GM18499 (cell line): ENCODE measurements around the gene ZFP92.

Experiments
- ATAC-seq: cut with Tn5 transposase; IDR thresholded peaks from one replicate; pipeline ENCODE4 v1.9.1; 2021; ENCODE audit warnings: moderate number of reproducible peaks; ENCODE audit not compliant: insufficient read depth, unreplicated experiment

The ZFP92 gene

GRCh38 chrX:153406903-153407302 is 4.4 kb upstream of the ZFP92 start:
- no peak for ATAC-seq

- no peak for ATAC-seq
Observed at GRCh38 chrX:153407736-153408135, 3.5 kb upstream of the ZFP92 start.

DNA sequence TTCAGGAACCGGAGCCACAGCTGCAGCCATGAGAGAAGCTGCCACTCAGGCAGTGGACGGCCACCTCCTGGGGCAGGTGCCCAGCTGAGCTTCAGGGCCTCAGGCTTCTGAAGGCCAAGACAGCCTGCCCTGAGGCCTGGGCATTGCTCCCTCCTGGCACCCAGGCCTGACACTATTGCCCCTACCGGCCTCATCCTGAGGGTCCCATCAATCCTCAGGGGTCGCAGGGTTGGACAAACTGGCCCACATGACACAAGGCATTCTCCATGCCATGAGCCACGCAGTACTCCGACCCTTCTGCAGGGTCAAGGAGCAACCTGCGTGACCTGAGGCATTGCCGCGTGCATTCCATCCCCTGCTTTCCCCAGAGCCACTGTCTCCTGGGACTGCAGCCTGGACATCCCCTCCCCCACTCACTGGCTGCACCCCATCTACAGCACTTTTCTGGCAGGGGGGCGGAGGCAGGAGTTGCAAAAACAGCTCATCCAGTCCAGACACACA is 3.0 kb upstream of the ZFP92 start:
- ATAC-seq, result no peak

DNA sequence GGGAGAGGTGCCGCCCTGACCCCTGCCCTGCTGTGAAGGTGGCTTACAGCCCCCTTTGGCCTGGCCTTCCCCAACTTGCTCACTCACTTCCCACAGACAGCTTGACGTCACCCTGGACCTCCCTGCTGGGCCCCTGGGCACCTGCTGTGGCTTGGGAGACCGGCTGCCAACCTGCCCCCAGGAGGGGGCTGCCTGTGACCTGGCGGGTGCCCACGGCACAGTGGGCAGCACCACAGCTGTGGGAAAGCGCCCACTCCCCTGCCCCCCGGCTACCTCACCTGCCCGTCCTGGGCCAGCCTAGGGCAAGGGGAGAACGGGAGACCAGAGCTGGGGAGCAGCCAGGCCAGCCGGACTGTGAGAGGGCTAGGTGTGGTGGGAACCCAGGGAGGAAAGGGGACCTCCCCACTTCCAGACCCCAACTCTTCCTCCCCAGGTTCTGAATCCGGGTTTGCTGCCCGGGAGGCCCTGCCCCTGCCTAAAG is 2.4 kb upstream of the ZFP92 start:
- ATAC-seq, result no peak

DNA sequence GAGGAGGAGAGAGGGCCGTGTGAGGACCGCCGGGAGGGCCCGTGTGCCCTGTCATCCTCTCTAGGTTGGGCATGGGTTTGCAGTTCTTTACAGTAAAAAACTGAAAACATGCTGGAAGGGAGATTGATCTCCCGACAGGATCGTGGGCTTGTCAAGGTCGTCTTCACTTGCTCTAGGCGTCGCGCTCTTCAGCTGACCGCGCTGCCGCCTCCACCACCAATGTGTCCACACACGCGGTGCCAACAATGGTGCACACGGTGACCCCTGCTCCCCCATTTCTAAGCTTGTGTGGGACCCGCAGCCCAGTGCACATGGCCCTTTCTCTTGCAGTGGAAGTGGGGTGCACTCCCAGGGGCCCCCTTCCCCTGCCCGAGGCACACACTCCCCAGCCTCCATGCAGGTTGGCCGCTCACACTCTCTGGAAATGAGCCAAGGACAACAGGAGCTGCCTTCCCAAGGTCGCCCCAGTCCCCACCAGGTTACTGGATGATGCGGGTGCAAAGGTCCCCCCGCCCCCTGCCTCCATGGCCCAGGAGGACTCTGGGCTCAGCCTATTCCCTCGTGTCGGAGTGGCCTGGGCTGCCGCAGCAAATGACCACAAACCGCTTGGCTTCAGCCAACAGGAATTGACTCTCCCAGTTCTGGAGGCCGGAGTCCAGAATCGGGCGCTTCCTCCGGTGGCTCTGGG is 1.7 kb upstream of the ZFP92 start:
- no peak for ATAC-seq

DNA sequence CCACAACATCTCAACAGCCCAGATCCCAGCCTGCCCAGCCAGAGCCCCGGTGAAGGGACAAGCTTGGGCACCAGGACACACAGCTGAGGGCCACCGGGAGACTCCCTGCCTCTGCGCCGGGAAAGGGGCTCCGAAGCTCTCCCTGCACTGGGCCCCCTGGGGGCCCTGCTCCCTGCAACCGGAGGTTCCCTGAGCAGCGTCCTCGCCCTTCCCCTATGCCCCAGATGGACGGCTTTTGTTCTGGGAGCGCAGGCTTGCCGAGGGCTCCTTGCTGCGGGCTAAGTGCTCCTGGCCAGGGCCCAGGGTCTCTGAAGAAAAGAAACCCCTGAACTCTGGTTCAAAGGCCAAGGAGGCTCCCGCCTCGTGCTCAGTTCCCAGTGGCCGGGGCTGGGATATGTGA is 899 bp upstream of the ZFP92 start:
- no peak for ATAC-seq

GRCh38 chrX:153410888-153411254 is 401 bp upstream of the ZFP92 start:
- no peak for ATAC-seq

DNA sequence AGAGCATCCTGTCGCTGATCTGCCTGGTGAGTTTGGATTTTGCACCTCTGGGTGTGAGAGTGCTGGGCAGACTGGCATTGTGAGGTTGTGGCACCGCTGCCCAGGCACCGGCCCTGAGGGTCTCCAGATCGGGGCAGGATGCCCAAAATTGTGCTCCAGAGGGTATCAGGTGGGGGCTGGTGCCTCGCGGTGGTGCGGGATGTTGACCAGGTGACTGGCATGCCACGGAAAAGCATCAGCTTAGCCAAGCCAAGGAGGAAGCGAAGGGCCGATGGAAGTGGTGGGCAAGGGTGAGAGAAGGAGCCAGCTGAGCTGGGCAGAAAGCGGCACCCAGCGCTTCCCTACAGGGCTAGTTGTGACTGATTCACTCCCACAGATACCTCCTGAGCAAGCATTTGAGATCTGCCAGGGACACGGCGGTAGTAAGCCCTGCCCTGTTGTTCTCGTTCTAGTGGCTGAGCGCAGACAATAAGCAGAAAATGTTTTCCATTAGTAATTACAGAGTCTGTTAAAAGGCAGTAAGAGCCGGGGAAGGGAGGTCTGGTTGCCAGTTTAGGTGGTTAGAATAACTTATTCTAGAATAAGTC is 809 bp downstream of the ZFP92 start:
- no peak for ATAC-seq

- no peak for ATAC-seq
Observed at GRCh38 chrX:153412746-153413720, 1.8 kb downstream of the ZFP92 start.

GRCh38 chrX:153413731-153414130 is 2.5 kb downstream of the ZFP92 start:
- no peak for ATAC-seq

DNA sequence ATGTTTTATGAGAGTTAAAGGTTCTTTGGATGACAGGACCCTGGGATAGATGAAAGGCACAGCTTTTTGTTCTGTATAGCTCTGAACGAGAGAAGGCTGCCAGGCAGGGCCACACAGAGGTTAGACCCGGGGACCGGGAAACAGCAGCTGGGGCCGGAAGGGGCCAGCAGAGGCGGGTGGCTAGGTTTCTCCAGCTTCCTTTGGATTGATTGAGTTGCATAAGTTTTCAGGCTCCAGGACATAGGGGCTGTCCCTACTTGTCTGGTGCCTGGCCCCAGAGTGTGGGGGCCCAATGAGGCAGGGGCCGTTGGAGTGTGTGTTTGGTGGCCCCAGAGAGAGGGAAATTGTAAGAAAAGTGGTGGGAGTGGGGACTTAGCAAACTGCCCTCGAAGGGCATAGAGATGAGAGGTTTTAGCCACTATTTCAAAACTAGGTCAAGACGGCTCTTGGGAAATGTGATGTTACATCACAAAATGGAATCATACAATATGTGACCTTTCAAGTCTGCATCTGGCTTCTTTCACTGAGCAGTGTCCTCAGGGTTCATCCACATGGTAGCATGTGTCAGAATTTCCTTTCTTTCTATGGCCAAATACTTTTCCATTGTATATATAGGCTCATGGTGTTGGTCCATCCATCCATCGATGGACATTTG is 3.7 kb downstream of the ZFP92 start:
- ATAC-seq, result no peak

GRCh38 chrX:153416781-153417450 is 5.6 kb downstream of the ZFP92 start:
- no peak for ATAC-seq

- ATAC-seq, result no peak
Observed at GRCh38 chrX:153417637-153418036, 6.4 kb downstream of the ZFP92 start.

- ATAC-seq, result no peak
Observed at GRCh38 chrX:153420851-153421599, 9.8 kb downstream of the ZFP92 start.

- ATAC-seq, result no peak
Observed at GRCh38 chrX:153421856-153422255, 10.6 kb downstream of the ZFP92 start.

- no peak for ATAC-seq
Observed at GRCh38 chrX:153423652-153424051, 12.4 kb downstream of the ZFP92 start.

GRCh38 chrX:153426204-153426603 is 14.9 kb downstream of the ZFP92 start:
- no peak for ATAC-seq

GRCh38 chrX:153430796-153431195 is 19.5 kb downstream of the ZFP92 start:
- no peak for ATAC-seq

GRCh38 chrX:153433161-153433680 is 21.9 kb downstream of the ZFP92 start:
- ATAC-seq, result no peak
